Fibroblast of skin of scalp (primary cell): ENCODE results near the gene SMIM14.
A peak's percentile ranks its signal among the peaks of the same experiment; 100 is the strongest.
"Not testable (repeated sequence)": the region's sequence is repeated elsewhere in the genome, so short reads cannot be mapped to it uniquely, and the experiment has no call there.

Experiments used
- DNase-seq: peaks from one replicate; pipeline ENCODE4 v3.0.0-alpha.2; 2013

Gene SMIM14

GRCh38 chr4:39596971-39597370, 41.7 kb downstream of the SMIM14 start:
- peak; percentile 44 for DNase-seq

- DNase-seq: no peak
Observed at GRCh38 chr4:39591290-39591689, 47.4 kb downstream of the SMIM14 start.

- peak; percentile 73 for DNase-seq
Observed at GRCh38 chr4:39587881-39588280, 50.8 kb downstream of the SMIM14 start.

GRCh38 chr4:39574946-39575345, 63.7 kb downstream of the SMIM14 start:
- no peak for DNase-seq

- no peak for DNase-seq
Observed at GRCh38 chr4:39571504-39571903, 67.2 kb downstream of the SMIM14 start.

- peak; percentile 40 for DNase-seq
Observed at GRCh38 chr4:39571054-39571453, 67.6 kb downstream of the SMIM14 start.

- no peak for DNase-seq
Observed at GRCh38 chr4:39569209-39569608, 69.5 kb downstream of the SMIM14 start.

GRCh38 chr4:39568805-39569204, 69.9 kb downstream of the SMIM14 start:
- no peak for DNase-seq

- DNase-seq: peak; percentile 93
Observed at GRCh38 chr4:39565878-39566600, 72.6 kb downstream of the SMIM14 start.

- no peak for DNase-seq
Observed at GRCh38 chr4:39563346-39563847, 75.3 kb downstream of the SMIM14 start.

GRCh38 chr4:39562792-39563191, 75.9 kb downstream of the SMIM14 start:
- DNase-seq: no peak

GRCh38 chr4:39559626-39560025, 79.0 kb downstream of the SMIM14 start:
- no peak for DNase-seq

- DNase-seq: no peak
Observed at GRCh38 chr4:39555472-39555871, 83.2 kb downstream of the SMIM14 start.

GRCh38 chr4:39548425-39549067, 90.1 kb downstream of the SMIM14 start:
- DNase-seq: peak; percentile 72

GRCh38 chr4:39544580-39545315, 93.9 kb downstream of the SMIM14 start:
- peak; percentile 45 for DNase-seq

GRCh38 chr4:39544080-39544479, 94.6 kb downstream of the SMIM14 start:
- not testable (repeated sequence) for DNase-seq

GRCh38 chr4:39543034-39543433, 95.6 kb downstream of the SMIM14 start:
- no peak for DNase-seq

GRCh38 chr4:39542611-39543012, 96.1 kb downstream of the SMIM14 start:
- no peak for DNase-seq

- DNase-seq: no peak
Observed at GRCh38 chr4:39541987-39542610, 96.6 kb downstream of the SMIM14 start.

GRCh38 chr4:39539089-39539611, 99.5 kb downstream of the SMIM14 start:
- DNase-seq: no peak

- no peak for DNase-seq
Observed at GRCh38 chr4:39533541-39533940, 105.1 kb downstream of the SMIM14 start.

- DNase-seq: not testable (repeated sequence)
Observed at GRCh38 chr4:39532237-39532636, 106.4 kb downstream of the SMIM14 start.

GRCh38 chr4:39530682-39531081, 108.0 kb downstream of the SMIM14 start:
- no peak for DNase-seq
